Activated CD8-positive, alpha-beta memory T cell treated with anti-CD3 and anti-CD28 coated beads for 36 hours (primary cell): ENCODE data around the gene AOPEP. TPM values are rescaled to one million over a fixed set of nuclear protein-coding genes. Genes with fewer than 3 reads are reported as not detected.
"Not testable (repeated sequence)": the region's sequence is repeated elsewhere in the genome, so short reads cannot be mapped to it uniquely, and the experiment has no call there.

Experiments used
- CTCF ChIA-PET: fragments of 350-600 bp; sonication (Branson Sonifier 250); formaldehyde crosslinking; loops from one replicate; lab custom pipeline; 2021; ENCODE audit warnings: antibody characterized with exemption; lab: Charles Lee
- POLR2A ChIA-PET: fragments of 350-600 bp; sonication (Branson Sonifier 250); formaldehyde crosslinking; loops from one replicate; lab custom pipeline; 2021; ENCODE audit warnings: antibody characterized with exemption; lab: Charles Lee
- total RNA-seq, 2 experiments: library from RNA; stranded (reverse); gene quantifications; one replicate each; pipeline ENCODE4 v1.2.3, GENCODE V29; 2021

Gene AOPEP
- total RNA-seq, 2 experiments from 2014 or later, result 7.4 to 7.8 TPM

- POLR2A ChIA-PET, result no interaction called here
- CTCF ChIA-PET, result no interaction called here
Measured at GRCh38 chr9:94929369-94929756, 202.9 kb downstream of the AOPEP start.

- POLR2A ChIA-PET, result no interaction called here
- CTCF ChIA-PET, result no interaction called here
Measured at GRCh38 chr9:94931036-94931633, 204.6 kb downstream of the AOPEP start.

GRCh38 chr9:94931740-94932139, 205.2 kb downstream of the AOPEP start:
- CTCF ChIA-PET, result no interaction called here

GRCh38 chr9:94932652-94933510, 206.4 kb downstream of the AOPEP start:
- POLR2A ChIA-PET, result no interaction called here
- CTCF ChIA-PET, result no interaction called here

More at GRCh38 chr9:94931740-94932139, 205.2 kb downstream of the AOPEP start:
- POLR2A ChIA-PET, result no interaction called here

GRCh38 chr9:94933511-94933828, 207.0 kb downstream of the AOPEP start:
- POLR2A ChIA-PET, result no interaction called here
- CTCF ChIA-PET, result no interaction called here

GRCh38 chr9:94934816-94935328, 208.4 kb downstream of the AOPEP start:
- ChIA-PET POLR2A (no interaction called here), CTCF (interaction anchor here (1.0 kb wide), 1 partner anchor 254 kb away, joined by 3 read pairs; no protein-coding TSS in a partner anchor)

GRCh38 chr9:94935396-94935795, 208.9 kb downstream of the AOPEP start:
- ChIA-PET CTCF (interaction anchor here (1.0 kb wide), 1 partner anchor 254 kb away, joined by 3 read pairs; no protein-coding TSS in a partner anchor), POLR2A (no interaction called here)

- ChIA-PET CTCF (no interaction called here), POLR2A (no interaction called here)
Measured at GRCh38 chr9:94936419-94936818, 209.9 kb downstream of the AOPEP start.

GRCh38 chr9:94937214-94937903, 210.9 kb downstream of the AOPEP start:
- ChIA-PET POLR2A (no interaction called here), CTCF (no interaction called here)

GRCh38 chr9:94938384-94938783, 211.9 kb downstream of the AOPEP start:
- ChIA-PET CTCF (no interaction called here), POLR2A (no interaction called here)

GRCh38 chr9:94940296-94940695, 213.8 kb downstream of the AOPEP start:
- CTCF ChIA-PET, result not testable (repeated sequence)

GRCh38 chr9:94941211-94941875, 214.8 kb downstream of the AOPEP start:
- POLR2A ChIA-PET, result no interaction called here
- CTCF ChIA-PET, result no interaction called here

More at GRCh38 chr9:94940296-94940695, 213.8 kb downstream of the AOPEP start:
- POLR2A ChIA-PET, result not testable (repeated sequence)

- ChIA-PET CTCF (no interaction called here), POLR2A (no interaction called here)
Measured at GRCh38 chr9:94944626-94945025, 218.1 kb downstream of the AOPEP start.

GRCh38 chr9:94945197-94946144, 219.0 kb downstream of the AOPEP start:
- POLR2A ChIA-PET, result no interaction called here
- CTCF ChIA-PET, result no interaction called here

- ChIA-PET POLR2A (no interaction called here), CTCF (no interaction called here)
Measured at GRCh38 chr9:94946256-94946655, 219.8 kb downstream of the AOPEP start.

- ChIA-PET POLR2A (no interaction called here), CTCF (no interaction called here)
Measured at GRCh38 chr9:94948567-94949235, 222.2 kb downstream of the AOPEP start.

GRCh38 chr9:94949370-94949769, 222.9 kb downstream of the AOPEP start:
- POLR2A ChIA-PET, result no interaction called here

GRCh38 chr9:94950040-94950578, 223.6 kb downstream of the AOPEP start:
- POLR2A ChIA-PET, result no interaction called here
- CTCF ChIA-PET, result no interaction called here

More at GRCh38 chr9:94949370-94949769, 222.9 kb downstream of the AOPEP start:
- CTCF ChIA-PET, result no interaction called here
